GM23338 (cell line): ENCODE results near the gene INS. TPM values are rescaled to one million over a fixed set of nuclear protein-coding genes. Genes with fewer than 3 reads are reported as not detected.

Experiments used
- CREB1 ChIP-seq: fragments of 250-450 bp; sonication (Bioruptor Pico); IDR thresholded peaks from 2 replicates; pipeline ENCODE4 v1.5.0; 2020; ENCODE audit warnings: low read depth, mild to moderate bottlenecking, moderate library complexity
- EZH2 ChIP-seq: fragments of 200-600 bp; sonication (generic); IDR thresholded peaks from one replicate; pipeline ENCODE4 v1.8.0; 2017; ENCODE audit warnings: antibody characterized with exemption, mild to moderate bottlenecking, low read depth; ENCODE audit not compliant: unreplicated experiment
- JUNB ChIP-seq: IDR thresholded peaks from one replicate; pipeline ENCODE4 v1.6.1; 2016; ENCODE audit warnings: antibody characterized with exemption; ENCODE audit not compliant: unreplicated experiment
- NANOG ChIP-seq: IDR thresholded peaks from 2 replicates; pipeline ENCODE4 v1.6.1; 2016; ENCODE audit warnings: antibody characterized with exemption, borderline replicate concordance
- STAT1 ChIP-seq: IDR thresholded peaks from one replicate; pipeline ENCODE4 v1.6.1; 2016; ENCODE audit warnings: antibody characterized with exemption; ENCODE audit not compliant: unreplicated experiment
- polyA plus RNA-seq: library from polyadenylated mRNA; unstranded; fragments of >200 nt; fragmentation: Nextera tagmentation; extraction: Ambion mirVana; gene quantifications from 2 replicates; pipeline ENCODE4 v1.2.1, GENCODE V29; 2016
- total RNA-seq: library from RNA; depleted of rRNA; stranded (reverse); fragments of >200 nt; shearing (Covaris generic); gene quantifications from 2 replicates; pipeline ENCODE4 v1.2.3, GENCODE V29; 2014
- TF ChIP-seq, protein P1 (sequence below): fragments of 250-450 bp; sonication (Bioruptor Pico); IDR thresholded peaks from 2 replicates; pipeline ENCODE4 v1.5.0; 2020; ENCODE audit warnings: mild to moderate bottlenecking, moderate library complexity
- TF ChIP-seq, protein P2 (sequence below): IDR thresholded peaks from one replicate; pipeline ENCODE4 v1.6.1; 2018; ENCODE audit warnings: antibody characterized with exemption; ENCODE audit not compliant: unreplicated experiment
- TF ChIP-seq, protein P3 (sequence below), 2 experiments: fragments of 200-600 bp in 1 of 2; sonication (generic) in 1 of 2; conservative IDR thresholded peaks; 2 replicates each; pipeline versions ENCODE4 v1.5.1 to v1.6.1; 2016 to 2017; ENCODE audit warnings: antibody characterized with exemption in 2 of 2, low read depth in 2 of 2, mild to moderate bottlenecking in 2 of 2, moderate library complexity in 1 of 2

The INS gene
- total and polyA plus RNA-seq, 2 experiments from 2014 or later = not detected

DNA sequence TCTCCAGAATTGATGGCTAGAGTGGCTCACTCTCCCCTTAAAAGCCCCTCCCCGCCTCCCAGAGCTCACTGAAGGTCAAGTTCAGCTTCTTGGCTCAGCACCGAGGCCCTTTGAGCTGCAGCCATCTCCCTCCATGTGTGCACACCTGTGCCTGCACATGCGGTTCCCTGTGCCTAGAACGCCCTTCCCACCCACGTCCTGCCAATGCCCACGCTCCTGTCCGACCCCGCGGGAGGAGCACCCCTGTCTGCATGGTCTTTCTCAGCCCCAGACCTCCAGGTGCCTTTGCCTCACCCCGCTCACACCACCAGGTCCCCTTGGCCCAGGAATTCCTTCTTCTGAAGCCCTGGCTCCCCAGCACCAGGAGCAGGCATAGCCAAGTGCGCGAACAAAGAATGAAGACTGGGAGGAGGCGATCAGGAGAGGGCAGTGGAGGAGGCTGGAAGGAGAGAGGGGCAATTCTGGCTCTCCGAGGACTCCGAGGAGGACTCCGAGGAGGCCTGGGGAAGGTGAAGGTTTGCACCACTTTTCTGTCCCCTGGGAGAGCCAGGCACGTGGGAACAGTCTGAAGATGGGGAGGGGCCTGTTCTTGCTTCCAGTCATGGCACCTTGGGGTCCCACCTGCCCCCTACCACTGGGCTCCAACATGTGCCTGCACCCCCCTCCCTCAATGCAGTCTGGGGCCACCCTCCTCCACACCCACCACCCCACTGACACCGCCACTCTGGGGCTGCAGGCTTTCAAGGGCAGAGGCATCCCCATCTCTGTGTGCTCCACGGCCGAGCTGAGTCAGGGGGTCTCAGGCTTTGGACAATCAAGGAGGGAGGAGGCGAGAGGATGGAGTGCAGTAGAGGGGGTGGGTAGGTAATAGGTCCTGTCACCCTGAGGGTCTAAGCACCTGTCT, 39.5 kb downstream of the INS start (continued):
- TF ChIP-seq, protein P1, sequence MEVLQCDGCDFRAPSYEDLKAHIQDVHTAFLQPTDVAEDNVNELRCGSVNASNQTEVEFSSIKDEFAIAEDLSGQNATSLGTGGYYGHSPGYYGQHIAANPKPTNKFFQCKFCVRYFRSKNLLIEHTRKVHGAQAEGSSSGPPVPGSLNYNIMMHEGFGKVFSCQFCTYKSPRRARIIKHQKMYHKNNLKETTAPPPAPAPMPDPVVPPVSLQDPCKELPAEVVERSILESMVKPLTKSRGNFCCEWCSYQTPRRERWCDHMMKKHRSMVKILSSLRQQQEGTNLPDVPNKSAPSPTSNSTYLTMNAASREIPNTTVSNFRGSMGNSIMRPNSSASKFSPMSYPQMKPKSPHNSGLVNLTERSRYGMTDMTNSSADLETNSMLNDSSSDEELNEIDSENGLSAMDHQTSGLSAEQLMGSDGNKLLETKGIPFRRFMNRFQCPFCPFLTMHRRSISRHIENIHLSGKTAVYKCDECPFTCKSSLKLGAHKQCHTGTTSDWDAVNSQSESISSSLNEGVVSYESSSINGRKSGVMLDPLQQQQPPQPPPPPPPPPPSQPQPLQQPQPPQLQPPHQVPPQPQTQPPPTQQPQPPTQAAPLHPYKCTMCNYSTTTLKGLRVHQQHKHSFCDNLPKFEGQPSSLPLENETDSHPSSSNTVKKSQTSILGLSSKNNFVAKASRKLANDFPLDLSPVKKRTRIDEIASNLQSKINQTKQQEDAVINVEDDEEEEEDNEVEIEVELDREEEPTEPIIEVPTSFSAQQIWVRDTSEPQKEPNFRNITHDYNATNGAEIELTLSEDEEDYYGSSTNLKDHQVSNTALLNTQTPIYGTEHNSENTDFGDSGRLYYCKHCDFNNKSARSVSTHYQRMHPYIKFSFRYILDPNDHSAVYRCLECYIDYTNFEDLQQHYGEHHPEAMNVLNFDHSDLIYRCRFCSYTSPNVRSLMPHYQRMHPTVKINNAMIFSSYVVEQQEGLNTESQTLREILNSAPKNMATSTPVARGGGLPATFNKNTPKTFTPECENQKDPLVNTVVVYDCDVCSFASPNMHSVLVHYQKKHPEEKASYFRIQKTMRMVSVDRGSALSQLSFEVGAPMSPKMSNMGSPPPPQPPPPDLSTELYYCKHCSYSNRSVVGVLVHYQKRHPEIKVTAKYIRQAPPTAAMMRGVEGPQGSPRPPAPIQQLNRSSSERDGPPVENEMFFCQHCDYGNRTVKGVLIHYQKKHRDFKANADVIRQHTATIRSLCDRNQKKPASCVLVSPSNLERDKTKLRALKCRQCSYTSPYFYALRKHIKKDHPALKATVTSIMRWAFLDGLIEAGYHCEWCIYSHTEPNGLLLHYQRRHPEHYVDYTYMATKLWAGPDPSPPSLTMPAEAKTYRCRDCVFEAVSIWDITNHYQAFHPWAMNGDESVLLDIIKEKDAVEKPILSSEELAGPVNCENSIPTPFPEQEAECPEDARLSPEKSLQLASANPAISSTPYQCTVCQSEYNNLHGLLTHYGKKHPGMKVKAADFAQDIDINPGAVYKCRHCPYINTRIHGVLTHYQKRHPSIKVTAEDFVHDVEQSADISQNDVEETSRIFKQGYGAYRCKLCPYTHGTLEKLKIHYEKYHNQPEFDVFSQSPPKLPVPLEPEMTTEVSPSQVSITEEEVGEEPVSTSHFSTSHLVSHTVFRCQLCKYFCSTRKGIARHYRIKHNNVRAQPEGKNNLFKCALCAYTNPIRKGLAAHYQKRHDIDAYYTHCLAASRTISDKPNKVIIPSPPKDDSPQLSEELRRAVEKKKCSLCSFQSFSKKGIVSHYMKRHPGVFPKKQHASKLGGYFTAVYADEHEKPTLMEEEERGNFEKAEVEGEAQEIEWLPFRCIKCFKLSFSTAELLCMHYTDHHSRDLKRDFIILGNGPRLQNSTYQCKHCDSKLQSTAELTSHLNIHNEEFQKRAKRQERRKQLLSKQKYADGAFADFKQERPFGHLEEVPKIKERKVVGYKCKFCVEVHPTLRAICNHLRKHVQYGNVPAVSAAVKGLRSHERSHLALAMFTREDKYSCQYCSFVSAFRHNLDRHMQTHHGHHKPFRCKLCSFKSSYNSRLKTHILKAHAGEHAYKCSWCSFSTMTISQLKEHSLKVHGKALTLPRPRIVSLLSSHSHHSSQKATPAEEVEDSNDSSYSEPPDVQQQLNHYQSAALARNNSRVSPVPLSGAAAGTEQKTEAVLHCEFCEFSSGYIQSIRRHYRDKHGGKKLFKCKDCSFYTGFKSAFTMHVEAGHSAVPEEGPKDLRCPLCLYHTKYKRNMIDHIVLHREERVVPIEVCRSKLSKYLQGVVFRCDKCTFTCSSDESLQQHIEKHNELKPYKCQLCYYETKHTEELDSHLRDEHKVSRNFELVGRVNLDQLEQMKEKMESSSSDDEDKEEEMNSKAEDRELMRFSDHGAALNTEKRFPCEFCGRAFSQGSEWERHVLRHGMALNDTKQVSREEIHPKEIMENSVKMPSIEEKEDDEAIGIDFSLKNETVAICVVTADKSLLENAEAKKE (CRISPR knock-in tag) = no peak
- TF ChIP-seq CREB1 (CRISPR knock-in tag) (no peak), JUNB (no peak), EZH2 (no peak), NANOG (no peak), STAT1 (no peak)
- TF ChIP-seq, protein P2, sequence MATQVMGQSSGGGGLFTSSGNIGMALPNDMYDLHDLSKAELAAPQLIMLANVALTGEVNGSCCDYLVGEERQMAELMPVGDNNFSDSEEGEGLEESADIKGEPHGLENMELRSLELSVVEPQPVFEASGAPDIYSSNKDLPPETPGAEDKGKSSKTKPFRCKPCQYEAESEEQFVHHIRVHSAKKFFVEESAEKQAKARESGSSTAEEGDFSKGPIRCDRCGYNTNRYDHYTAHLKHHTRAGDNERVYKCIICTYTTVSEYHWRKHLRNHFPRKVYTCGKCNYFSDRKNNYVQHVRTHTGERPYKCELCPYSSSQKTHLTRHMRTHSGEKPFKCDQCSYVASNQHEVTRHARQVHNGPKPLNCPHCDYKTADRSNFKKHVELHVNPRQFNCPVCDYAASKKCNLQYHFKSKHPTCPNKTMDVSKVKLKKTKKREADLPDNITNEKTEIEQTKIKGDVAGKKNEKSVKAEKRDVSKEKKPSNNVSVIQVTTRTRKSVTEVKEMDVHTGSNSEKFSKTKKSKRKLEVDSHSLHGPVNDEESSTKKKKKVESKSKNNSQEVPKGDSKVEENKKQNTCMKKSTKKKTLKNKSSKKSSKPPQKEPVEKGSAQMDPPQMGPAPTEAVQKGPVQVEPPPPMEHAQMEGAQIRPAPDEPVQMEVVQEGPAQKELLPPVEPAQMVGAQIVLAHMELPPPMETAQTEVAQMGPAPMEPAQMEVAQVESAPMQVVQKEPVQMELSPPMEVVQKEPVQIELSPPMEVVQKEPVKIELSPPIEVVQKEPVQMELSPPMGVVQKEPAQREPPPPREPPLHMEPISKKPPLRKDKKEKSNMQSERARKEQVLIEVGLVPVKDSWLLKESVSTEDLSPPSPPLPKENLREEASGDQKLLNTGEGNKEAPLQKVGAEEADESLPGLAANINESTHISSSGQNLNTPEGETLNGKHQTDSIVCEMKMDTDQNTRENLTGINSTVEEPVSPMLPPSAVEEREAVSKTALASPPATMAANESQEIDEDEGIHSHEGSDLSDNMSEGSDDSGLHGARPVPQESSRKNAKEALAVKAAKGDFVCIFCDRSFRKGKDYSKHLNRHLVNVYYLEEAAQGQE = no peak
- TF ChIP-seq, protein P3, sequence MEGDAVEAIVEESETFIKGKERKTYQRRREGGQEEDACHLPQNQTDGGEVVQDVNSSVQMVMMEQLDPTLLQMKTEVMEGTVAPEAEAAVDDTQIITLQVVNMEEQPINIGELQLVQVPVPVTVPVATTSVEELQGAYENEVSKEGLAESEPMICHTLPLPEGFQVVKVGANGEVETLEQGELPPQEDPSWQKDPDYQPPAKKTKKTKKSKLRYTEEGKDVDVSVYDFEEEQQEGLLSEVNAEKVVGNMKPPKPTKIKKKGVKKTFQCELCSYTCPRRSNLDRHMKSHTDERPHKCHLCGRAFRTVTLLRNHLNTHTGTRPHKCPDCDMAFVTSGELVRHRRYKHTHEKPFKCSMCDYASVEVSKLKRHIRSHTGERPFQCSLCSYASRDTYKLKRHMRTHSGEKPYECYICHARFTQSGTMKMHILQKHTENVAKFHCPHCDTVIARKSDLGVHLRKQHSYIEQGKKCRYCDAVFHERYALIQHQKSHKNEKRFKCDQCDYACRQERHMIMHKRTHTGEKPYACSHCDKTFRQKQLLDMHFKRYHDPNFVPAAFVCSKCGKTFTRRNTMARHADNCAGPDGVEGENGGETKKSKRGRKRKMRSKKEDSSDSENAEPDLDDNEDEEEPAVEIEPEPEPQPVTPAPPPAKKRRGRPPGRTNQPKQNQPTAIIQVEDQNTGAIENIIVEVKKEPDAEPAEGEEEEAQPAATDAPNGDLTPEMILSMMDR (conservative IDR thresholded peaks at IDR 0.05; ENCODE audit: low read depth in 2 of 2) = no peak
